ENCODE results near the gene MAST4.

GRCh38 chr5:66652818-66653217 is 56.6 kb downstream of the MAST4 start:
- TF ChIP-seq CTCF (IDR thresholded peaks at IDR 0.05; ENCODE audit: insufficient read depth, low read depth, low read length), result no peak
- TF ChIP-seq EZH2 (IDR thresholded peaks at IDR 0.05; ENCODE audit: insufficient read depth, low read length), result no peak
